Measurements from ENCODE around the gene GLDN. TPM values are rescaled to one million over a fixed set of nuclear protein-coding genes. Genes with fewer than 3 reads are reported as not detected.
A peak's percentile ranks its signal among the peaks of the same experiment; 100 is the strongest.

The GLDN gene
- total RNA-seq, 1 donor from 2014 or later, result 4.8 TPM

GRCh38 chr15:51332206-51333147 lies 9.0 kb upstream of the GLDN start:
- no peak for DNase-seq
- H3K36me3 ChIP-seq, result no peaks in the 10 kb centered on the region
- intact Hi-C loops (cut with micrococcal nuclease), result no loop called here
- peaks cover 67% of the 10 kb centered on the region for H3K4me1 ChIP-seq
- TF ChIP-seq CTCF (IDR thresholded peaks at IDR 0.05; ENCODE audit: borderline replicate concordance), result no peak
- peak overlapping the region; percentile 39 for H3K27ac ChIP-seq (replicated peaks)
- H3K27me3 ChIP-seq (ENCODE audit: low read depth), result no peaks in the 10 kb centered on the region
- no peak overlapping the region for H3K4me3 ChIP-seq
- peaks cover 7% of the 10 kb centered on the region for H3K9me3 ChIP-seq (replicated peaks)

GRCh38 chr15:51333571-51333970 lies 7.9 kb upstream of the GLDN start:
- intact Hi-C loops (cut with micrococcal nuclease), result no loop called here
- Histone ChIP-seq H3K4me3 (no peak overlapping the region), H3K4me1 (peaks cover 70% of the 10 kb centered on the region), H3K9me3 (replicated peaks) (peaks cover 7% of the 10 kb centered on the region), H3K27ac (replicated peaks) (no peak overlapping the region), H3K36me3 (no peaks in the 10 kb centered on the region), H3K27me3 (ENCODE audit: low read depth) (no peaks in the 10 kb centered on the region)
- DNase-seq, result no peak
- no peak for TF ChIP-seq CTCF (IDR thresholded peaks at IDR 0.05; ENCODE audit: borderline replicate concordance)

GRCh38 chr15:51334011-51334451 lies 7.4 kb upstream of the GLDN start:
- no peak overlapping the region for H3K4me3 ChIP-seq
- intact Hi-C loops (cut with micrococcal nuclease), result no loop called here
- no peak for TF ChIP-seq CTCF (IDR thresholded peaks at IDR 0.05; ENCODE audit: borderline replicate concordance)
- H3K4me1 ChIP-seq, result peaks cover 70% of the 10 kb centered on the region
- H3K27ac ChIP-seq (replicated peaks), result no peak overlapping the region
- no peaks in the 10 kb centered on the region for H3K36me3 ChIP-seq
- H3K9me3 ChIP-seq (replicated peaks), result peaks cover 7% of the 10 kb centered on the region
- H3K27me3 ChIP-seq (ENCODE audit: low read depth), result no peaks in the 10 kb centered on the region
- no peak for DNase-seq

- Histone ChIP-seq H3K27me3 (ENCODE audit: low read depth) (no peaks in the 10 kb centered on the region), H3K4me1 (peaks cover 70% of the 10 kb centered on the region), H3K9me3 (replicated peaks) (peaks cover 7% of the 10 kb centered on the region), H3K27ac (replicated peaks) (no peak overlapping the region), H3K36me3 (no peaks in the 10 kb centered on the region), H3K4me3 (no peak overlapping the region)
- no peak for TF ChIP-seq CTCF (IDR thresholded peaks at IDR 0.05; ENCODE audit: borderline replicate concordance)
- DNase-seq, result no peak
- intact Hi-C loops (cut with micrococcal nuclease), result no loop called here
Observed at GRCh38 chr15:51335087-51335486, 6.4 kb upstream of the GLDN start.

- no peak overlapping the region for H3K4me3 ChIP-seq
- H3K4me1 ChIP-seq, result peaks cover 71% of the 10 kb centered on the region
- H3K27me3 ChIP-seq (ENCODE audit: low read depth), result peaks cover 3% of the 10 kb centered on the region
- no peaks in the 10 kb centered on the region for H3K36me3 ChIP-seq
- peak; percentile 36 for TF ChIP-seq CTCF (IDR thresholded peaks at IDR 0.05; ENCODE audit: borderline replicate concordance)
- peak; percentile 50 for DNase-seq
- peaks cover 7% of the 10 kb centered on the region for H3K9me3 ChIP-seq (replicated peaks)
- intact Hi-C loops (cut with micrococcal nuclease), result no loop called here
- peak overlapping the region; percentile 64 for H3K27ac ChIP-seq (replicated peaks)
Observed at GRCh38 chr15:51335538-51336410, 5.7 kb upstream of the GLDN start.

Measured in left ventricle myocardium inferior (tissue), 1 donor.